Spleen (tissue), 7 donors: Measurements from ENCODE around the gene BTBD19.

ENCODE experiments used
- CTCF ChIP-seq, 11 experiments: fragments of 200-600 bp in 7 of 11; fragments of 450-650 bp in 4 of 11; sonication (generic) in 4 of 11; IDR thresholded peaks in 8 of 11; conservative IDR thresholded peaks in 3 of 11; 1 replicate in 7 of 11; 2 replicates in 4 of 11; pipeline versions ENCODE4 v1.4.0 to v1.8.0; 2016 to 2021; ENCODE audit warnings: antibody characterized with exemption in 11 of 11, inconsistent platforms in 4 of 11, mild to moderate bottlenecking in 1 of 11
- POLR2A ChIP-seq, 3 donors: fragments of 450-650 bp; IDR thresholded peaks; one replicate each; pipeline ENCODE4 v1.5.1; 2017; ENCODE audit warnings: antibody characterized with exemption in 3 of 3, mild to moderate bottlenecking in 1 of 3
- POLR2AphosphoS5 ChIP-seq, 3 donors: sonication (generic); formaldehyde crosslinking; IDR thresholded peaks; one replicate each; pipeline ENCODE4 v1.5.1; 2017; ENCODE audit warnings: antibody characterized with exemption in 3 of 3
- donor health status: DM: no; HTN: no; CAD: no; lungs with moderate emphysema.
- donor health status: DM: no; HTN: no; CAD: no.
- donor health status: DM: no; HTN: no; CAD: no.

- TF ChIP-seq POLR2A (IDR thresholded peaks at IDR 0.05) (peak in 1 of 3 donors; percentile 11), CTCF (IDR thresholded peaks at IDR 0.05 in 8 of 11, conservative IDR thresholded peaks at IDR 0.05 in 3 of 11) (peak in 1 of 11 experiments; percentile 18), POLR2AphosphoS5 (IDR thresholded peaks at IDR 0.05) (peak; percentile 80 to 94 (median 86))
Measured at GRCh38 chr1:44807364-44808062, 810 bp upstream of the BTBD19 start.
